ENCODE data around the gene DMD.

DMD gene

DNA sequence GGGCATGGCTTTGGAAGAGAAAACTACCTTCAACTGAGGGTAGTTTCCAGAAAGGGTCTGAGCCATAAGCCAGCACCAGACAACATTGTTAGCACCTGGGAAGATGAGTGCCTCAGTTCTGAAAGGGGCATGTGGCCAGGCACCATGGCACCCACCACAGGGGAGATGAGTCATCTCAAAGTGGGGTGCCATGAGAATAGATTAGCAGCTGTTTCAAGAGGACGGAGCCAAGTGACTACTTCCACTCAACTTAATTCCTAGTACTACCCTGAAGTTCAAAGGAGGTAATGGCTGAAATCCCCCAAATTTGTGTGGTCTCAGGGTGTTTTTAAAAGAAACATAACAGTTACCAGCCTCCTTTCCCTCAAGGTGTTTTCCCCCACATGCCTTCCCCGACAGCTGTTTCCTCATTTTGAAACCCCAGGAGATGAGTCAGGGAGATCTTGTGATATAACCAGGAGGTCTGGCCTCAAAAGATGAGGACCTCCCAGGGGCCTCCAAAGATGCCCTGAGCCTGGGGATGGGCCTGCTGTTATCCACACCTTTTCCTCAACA, 2111.7 kb downstream of the DMD start:
- H3K27ac ChIP-seq = no peak overlapping the region
- TF ChIP-seq, protein P1, sequence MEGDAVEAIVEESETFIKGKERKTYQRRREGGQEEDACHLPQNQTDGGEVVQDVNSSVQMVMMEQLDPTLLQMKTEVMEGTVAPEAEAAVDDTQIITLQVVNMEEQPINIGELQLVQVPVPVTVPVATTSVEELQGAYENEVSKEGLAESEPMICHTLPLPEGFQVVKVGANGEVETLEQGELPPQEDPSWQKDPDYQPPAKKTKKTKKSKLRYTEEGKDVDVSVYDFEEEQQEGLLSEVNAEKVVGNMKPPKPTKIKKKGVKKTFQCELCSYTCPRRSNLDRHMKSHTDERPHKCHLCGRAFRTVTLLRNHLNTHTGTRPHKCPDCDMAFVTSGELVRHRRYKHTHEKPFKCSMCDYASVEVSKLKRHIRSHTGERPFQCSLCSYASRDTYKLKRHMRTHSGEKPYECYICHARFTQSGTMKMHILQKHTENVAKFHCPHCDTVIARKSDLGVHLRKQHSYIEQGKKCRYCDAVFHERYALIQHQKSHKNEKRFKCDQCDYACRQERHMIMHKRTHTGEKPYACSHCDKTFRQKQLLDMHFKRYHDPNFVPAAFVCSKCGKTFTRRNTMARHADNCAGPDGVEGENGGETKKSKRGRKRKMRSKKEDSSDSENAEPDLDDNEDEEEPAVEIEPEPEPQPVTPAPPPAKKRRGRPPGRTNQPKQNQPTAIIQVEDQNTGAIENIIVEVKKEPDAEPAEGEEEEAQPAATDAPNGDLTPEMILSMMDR (conservative IDR thresholded peaks at IDR 0.05) = no peak

DNA sequence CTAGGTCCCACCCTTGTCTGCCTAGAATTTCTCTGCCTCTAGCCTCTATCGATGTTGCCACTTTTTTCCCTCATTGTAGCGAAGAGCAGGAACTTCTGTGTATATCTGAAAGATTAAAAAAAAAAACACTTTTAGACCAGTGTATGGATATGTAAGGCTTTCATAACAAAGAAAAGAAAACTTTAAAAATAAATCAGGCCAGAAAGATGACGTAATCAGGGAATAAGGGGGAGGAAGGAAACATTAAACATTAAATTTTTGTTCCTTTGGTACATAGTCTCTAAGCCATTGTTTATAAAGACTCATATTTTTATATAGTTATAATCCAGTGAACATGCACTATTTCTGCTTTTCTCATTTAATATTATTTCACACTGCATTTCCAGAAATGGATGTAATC, 2113.3 kb downstream of the DMD start:
- TF ChIP-seq, protein P1 (conservative IDR thresholded peaks at IDR 0.05) = no peak
- TF ChIP-seq ZFX (IDR thresholded peaks at IDR 0.05) = no peak
- H3K27ac ChIP-seq = no peak overlapping the region

DNA sequence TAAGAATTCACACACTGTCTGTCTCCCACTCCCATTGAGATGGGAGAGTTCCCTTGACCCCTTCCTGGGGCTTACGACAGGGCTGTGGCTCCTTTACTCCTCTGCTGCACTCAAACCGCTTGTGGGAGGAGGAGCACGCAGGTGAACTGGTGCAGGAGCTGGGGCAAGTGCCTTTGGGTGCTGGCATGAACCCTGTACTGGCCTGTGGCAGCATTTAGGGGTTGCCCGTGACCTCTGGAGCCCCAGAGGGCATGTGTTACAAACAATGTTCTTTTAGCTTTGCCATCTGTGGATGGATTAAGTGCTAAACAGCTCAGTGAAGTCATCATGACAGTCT, 2117.7 kb downstream of the DMD start:
- TF ChIP-seq, protein P1 (conservative IDR thresholded peaks at IDR 0.05) = no peak
- TF ChIP-seq ZFX (IDR thresholded peaks at IDR 0.05) = no peak
- H3K27ac ChIP-seq = no peak overlapping the region

DNA sequence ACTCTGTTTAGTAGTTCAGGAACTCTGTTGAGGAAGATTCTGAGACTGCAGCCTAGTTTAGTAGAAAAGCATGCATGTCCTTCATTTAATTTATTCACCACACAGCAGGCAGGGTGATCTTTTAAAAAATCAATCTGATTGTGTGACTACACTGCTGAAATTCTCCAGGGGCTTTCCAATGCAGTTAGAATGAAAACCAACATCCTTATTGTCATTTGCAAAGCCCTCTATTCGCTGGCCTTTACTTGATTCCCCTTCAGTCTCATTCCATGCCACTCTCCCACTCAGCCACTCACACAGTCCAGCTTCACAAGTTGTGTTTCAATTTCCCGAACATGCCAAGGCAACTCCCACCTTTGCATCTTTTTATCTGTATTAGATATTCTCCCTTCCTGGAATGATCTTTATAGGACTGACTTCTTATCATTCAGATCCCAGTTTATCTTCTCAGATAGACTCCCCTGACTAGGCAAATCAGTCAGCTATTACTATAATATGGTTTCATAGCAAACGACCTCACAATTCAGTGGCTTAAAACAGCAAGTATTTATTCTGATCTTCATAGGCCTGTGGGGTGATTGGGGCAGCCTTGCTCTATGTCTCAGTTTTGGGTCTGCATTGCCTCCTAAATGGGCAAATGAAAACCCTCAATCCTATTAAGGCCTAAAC, 2118.2 kb downstream of the DMD start:
- H3K27ac ChIP-seq = no peak overlapping the region
- TF ChIP-seq ZFX (IDR thresholded peaks at IDR 0.05) = no peak
- TF ChIP-seq, protein P1 (conservative IDR thresholded peaks at IDR 0.05) = no peak

DNA sequence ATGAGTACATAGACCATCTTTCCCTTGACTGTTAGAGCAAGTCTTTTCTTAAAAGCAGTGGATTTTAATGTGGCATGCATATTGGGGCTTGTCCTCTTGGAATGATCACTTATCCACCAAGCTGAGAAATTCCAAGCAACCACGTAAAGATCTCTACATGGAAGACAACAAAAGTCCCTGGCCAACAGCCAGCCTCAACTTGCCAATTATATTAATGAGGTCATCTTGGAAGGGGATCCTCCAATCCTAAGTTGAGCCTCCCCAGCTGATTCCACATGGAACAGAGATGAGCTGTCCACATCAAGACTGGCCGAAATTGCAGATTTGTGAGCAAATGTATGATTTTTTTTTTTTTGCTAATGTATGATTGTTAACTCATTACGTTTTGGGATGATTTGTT, 2118.9 kb downstream of the DMD start:
- no peak overlapping the region for H3K27ac ChIP-seq
- TF ChIP-seq, protein P1 (conservative IDR thresholded peaks at IDR 0.05) = no peak

DNA sequence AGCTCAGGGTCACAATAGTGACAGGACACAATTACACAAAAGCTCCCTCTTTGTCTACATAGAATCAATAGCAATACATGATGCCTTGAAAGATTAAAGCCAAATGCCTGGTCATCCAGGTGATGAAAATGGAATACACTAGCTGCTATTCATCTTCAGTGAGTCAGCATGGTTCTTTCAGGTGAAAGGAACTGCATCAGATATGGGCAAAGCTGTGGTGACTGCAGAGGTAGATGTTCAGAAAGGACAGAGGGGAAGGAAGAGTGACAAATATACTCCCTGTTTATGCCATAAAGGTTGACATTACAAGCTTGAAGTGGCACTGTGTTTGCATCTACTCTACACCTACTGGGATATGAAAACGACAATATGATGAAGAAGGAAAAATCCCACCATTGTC, 2119.5 kb downstream of the DMD start:
- no peak overlapping the region for H3K27ac ChIP-seq
- no peak for TF ChIP-seq ZFX (IDR thresholded peaks at IDR 0.05)
- TF ChIP-seq, protein P1 (conservative IDR thresholded peaks at IDR 0.05) = no peak

DNA sequence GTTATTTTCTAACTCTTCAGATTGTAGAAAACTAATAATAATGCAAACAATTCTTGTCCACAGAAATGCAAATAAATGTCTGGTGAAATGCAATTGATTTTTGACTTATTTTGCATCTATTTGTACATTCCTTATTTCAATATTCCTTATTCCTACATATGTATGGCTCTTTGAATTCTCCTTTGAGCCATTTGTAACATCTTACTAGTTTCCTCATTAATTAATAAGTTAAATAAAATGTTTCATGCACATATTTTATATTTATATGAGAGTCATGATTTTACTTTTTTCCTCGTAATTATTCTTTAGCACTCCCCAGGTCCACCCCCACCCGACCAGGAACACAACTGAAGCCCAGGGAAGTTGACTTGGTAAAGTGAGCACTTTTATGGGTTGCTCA, 2136.8 kb downstream of the DMD start:
- no peak overlapping the region for H3K27ac ChIP-seq
- TF ChIP-seq, protein P1 (conservative IDR thresholded peaks at IDR 0.05) = no peak
- TF ChIP-seq ZFX (IDR thresholded peaks at IDR 0.05) = no peak

All from C4-2B (cell line).